Measurements from ENCODE around the gene PPP1R13B.

Gene PPP1R13B

GRCh38 chr14:103704708-103705107 is 142.7 kb downstream of the PPP1R13B start:
- in situ Hi-C loops (cut with HindIII; ENCODE audit: low sequenced_read_pairs), result no loop called here

DNA sequence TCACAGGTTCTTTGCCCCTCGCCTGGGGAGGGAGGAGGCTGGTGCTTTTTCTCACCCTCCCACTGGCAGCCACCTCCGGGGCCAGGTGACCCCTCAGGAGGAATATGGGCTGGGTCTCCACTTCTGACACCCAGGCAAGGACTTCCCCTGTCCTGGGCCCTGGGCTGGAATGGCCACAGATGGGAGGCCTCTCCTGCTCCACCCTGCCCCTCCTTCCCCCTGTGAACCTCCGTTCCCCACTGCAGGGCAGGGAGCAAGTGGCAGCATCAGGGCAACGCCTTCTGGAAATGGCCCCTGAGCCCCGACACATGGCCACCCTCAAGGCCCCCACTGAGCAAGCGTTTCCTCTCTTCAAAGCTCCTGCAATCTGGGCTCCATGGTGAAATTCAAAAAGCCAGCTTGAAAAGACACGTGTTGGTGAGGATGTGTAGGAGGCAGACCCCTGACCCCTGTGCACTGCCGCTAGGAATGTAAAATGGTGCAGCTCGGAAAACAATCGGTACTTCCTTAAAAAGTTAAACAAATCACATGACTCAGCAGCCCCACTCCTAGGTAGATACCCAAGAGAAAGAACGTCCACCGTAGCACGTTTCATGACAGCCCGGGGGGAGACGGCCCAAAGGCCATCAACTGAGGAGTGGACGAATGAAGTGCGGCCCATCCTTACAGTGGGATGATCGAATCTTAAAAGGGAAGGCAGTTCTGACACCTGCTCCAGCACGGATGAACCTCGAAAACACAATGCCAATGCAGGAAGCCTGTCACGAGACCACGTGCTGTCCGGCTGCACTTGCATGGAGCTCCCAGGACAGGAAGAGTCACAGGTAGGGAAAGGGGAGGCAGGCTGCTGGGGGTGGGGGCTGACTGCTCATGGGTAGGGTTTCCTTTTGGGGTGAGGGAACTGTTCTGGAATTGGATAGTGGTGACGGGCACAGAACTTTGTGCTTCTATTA is 143.7 kb downstream of the PPP1R13B start:
- in situ Hi-C loops (cut with HindIII; ENCODE audit: low sequenced_read_pairs), result no loop called here

DNA sequence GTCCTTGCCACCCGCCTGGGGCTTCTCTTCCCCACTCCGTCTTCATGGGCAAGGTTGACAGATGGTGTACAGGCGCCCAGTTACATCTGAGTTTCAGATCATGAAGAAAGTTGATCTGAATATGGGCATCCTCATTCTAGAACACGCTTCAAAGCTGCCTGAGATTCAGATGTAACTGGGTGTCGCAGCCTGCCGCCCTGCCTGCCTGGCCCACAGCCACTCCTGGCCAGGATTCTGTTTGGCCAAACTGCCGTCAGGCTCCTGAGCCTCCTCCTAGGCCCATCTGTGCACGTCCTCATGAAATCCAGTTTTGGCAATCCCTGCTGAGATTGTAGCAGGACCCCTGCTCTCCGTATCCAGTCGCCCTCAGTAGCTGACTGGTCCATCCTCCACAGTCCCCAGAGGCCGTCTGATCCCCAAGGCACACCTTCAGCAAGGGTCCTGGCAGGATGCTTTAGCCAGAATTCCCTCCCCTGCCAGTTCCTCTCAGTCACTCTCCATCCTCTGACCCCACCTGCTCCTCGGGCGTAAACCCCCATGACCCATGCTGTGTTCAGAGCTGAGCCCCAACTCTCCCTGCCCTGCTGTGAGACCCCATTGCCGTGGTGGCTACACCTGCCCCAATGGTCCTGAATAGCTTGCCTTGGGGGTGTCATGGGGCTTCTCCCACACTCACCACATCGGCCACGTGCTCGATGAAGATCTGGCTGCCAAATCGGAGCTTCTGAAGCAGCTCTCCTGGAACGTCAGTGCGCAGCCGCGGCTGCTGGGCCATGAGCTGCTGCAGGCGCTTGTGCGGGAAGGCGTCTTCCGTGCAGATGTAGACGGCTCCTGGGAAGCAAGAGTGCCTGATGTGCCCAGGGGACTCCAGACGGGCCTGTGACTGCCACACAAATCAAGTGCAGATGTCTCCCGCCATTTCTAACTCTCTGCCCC is 144.6 kb downstream of the PPP1R13B start:
- in situ Hi-C loops (cut with HindIII; ENCODE audit: low sequenced_read_pairs), result no loop called here

- in situ Hi-C loops (cut with HindIII; ENCODE audit: low sequenced_read_pairs), result no loop called here
Observed at GRCh38 chr14:103702095-103702494, 145.3 kb downstream of the PPP1R13B start.

- in situ Hi-C loops (cut with HindIII; ENCODE audit: low sequenced_read_pairs), result no loop called here
Observed at GRCh38 chr14:103700753-103701490, 146.5 kb downstream of the PPP1R13B start.

- in situ Hi-C loops (cut with HindIII; ENCODE audit: low sequenced_read_pairs), result no loop called here
Observed at GRCh38 chr14:103699901-103700752, 147.2 kb downstream of the PPP1R13B start.

DNA sequence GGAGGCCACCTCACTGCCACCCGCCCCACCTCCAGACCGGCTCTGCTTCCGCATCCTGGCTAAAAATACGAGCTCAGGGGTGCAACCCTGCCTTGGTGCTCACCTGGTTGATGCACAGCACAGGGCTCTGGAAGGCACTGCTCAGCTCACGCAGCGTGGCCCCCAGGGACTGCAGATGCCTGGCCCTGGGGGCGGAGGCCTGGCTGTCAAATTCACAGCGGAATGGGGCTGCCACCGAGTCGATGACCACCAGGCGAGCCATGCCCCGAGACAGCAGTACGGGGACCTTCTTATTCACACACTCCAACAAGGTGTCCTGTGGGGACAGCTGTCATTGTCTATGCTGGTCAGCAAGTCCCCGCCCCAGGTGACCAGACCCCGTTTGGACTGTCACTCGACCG is 148.1 kb downstream of the PPP1R13B start:
- in situ Hi-C loops (cut with HindIII; ENCODE audit: low sequenced_read_pairs), result no loop called here

GRCh38 chr14:103698380-103699260 is 148.8 kb downstream of the PPP1R13B start:
- in situ Hi-C loops (cut with HindIII; ENCODE audit: low sequenced_read_pairs), result no loop called here

DNA sequence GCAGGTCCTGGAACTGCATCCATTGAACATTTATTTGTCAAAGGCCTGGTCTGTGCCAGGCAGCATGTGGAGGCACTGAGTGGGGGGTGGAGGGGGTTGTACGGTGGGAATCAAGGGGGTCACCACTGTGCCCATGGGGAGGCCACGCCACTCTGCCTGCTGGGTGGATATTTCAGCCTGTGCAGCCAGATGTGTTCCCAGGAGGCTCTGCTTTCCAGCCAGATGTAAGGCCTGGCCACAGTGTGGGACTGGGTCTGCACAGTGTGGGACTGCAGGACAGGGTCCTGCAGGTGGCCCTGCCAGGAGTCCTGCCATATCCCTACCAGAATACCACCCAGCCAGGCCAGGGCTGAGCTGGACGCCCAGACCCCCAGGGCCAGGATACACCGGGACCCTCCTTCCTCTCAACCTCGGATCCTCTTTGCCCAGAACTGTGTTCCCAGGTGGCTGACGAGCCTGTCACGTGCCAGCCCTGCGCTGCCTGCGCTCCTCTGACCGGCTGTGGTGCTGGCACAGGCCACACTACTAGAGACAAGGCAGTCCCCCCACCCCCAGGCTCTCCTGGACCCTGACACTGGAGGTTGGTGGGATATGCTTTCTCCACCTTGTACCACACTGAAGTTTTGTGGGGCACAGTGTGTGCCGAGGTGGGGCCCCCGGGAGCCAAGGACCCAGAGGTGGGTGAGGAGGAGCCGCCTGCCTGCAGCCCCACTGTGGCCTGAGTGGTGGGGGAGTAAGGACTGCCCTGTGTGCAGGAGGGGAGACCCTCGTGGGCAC is 149.6 kb downstream of the PPP1R13B start:
- in situ Hi-C loops (cut with HindIII; ENCODE audit: low sequenced_read_pairs), result no loop called here

GRCh38 chr14:103697206-103697602 is 150.2 kb downstream of the PPP1R13B start:
- in situ Hi-C loops (cut with HindIII; ENCODE audit: low sequenced_read_pairs), result no loop called here

- in situ Hi-C loops (cut with HindIII; ENCODE audit: low sequenced_read_pairs), result no loop called here
Observed at GRCh38 chr14:103696466-103697071, 150.8 kb downstream of the PPP1R13B start.

GRCh38 chr14:103696070-103696402 is 151.3 kb downstream of the PPP1R13B start:
- in situ Hi-C loops (cut with HindIII; ENCODE audit: low sequenced_read_pairs), result no loop called here

GRCh38 chr14:103695296-103696069 is 151.9 kb downstream of the PPP1R13B start:
- in situ Hi-C loops (cut with HindIII; ENCODE audit: low sequenced_read_pairs), result no loop called here

DNA sequence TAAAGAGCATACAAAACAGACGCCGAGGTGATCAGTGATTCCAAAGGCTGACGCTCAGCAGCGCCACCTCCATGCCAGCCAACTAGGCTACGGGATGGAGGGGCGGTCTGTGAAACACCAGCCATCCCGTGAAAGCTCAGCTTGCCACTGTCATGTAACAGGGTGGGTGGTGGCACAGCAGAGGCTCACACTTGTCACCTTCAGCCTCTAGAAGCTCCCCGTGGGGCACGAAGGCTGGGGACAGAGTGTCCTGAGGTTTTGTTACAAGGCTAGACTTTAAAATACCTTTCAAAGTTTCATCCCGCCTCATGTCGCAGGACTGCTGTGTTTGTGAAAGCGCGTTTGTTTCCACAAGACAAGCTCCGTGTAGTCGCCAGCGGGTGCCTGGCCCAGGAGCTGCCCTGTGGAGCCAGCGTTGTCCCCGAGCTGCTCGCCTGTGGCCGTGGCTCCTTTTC is 152.8 kb downstream of the PPP1R13B start:
- in situ Hi-C loops (cut with HindIII; ENCODE audit: low sequenced_read_pairs), result no loop called here

- in situ Hi-C loops (cut with HindIII; ENCODE audit: low sequenced_read_pairs), result no loop called here
Observed at GRCh38 chr14:103693515-103693914, 153.9 kb downstream of the PPP1R13B start.

GRCh38 chr14:103692871-103693270 is 154.5 kb downstream of the PPP1R13B start:
- in situ Hi-C loops (cut with HindIII; ENCODE audit: low sequenced_read_pairs), result no loop called here

- in situ Hi-C loops (cut with HindIII; ENCODE audit: low sequenced_read_pairs), result no loop called here
Observed at GRCh38 chr14:103692159-103692558, 155.2 kb downstream of the PPP1R13B start.

All from endothelial cell of hepatic sinusoid (primary cell).